ENCODE data around the gene GSK3B.

GSK3B gene

DNA sequence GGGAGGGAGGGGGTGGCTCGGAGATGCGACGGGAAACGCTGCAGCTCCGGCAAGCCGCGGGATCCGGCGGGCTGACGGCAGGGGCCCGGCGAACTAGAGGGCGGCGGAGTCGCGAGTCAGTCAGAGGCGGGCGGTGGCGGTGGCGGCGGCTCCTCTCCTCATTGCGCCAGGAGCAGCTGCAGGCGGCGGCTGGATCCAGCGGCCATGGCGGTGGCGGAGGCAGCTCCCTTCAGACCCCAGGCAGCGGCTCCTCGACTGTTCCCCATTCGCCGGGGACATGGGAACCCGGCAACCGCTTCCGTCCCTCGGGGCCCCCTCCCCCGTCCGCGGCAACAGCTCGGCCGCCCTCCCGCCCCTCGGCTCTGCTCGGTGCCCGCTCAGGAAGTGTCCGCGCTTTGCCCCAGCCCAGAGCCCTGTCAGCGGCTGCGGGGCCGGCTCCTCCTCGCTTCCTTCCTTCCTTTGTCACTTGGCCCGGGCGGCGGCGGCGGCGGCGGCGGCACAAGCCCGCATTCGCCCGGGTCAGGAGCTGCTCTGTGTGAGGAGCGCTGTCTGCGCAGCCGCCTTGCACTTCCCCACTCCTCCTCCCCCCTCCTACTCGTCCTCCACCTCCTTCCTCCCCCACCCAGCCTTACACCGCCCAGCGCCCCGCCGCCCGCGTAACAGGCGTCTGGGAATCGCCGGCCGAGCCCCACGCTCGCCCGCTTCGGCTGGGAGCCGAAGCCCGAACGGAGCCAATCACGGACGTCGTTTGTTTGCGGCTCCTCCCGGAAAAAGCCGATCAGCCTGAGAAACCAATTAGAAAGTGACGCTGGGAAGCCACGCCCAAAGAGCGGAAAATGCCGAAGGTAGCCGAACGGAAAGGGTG lies at the start of gene GSK3B:
Gene GSK3B (minus strand): TSS at position 537 of the 865 bp plus-strand sequence. CDS start 1,013 bp downstream, outside the sequence.
- DNase-seq (ENCODE audit: low read depth) = no peak

DNA sequence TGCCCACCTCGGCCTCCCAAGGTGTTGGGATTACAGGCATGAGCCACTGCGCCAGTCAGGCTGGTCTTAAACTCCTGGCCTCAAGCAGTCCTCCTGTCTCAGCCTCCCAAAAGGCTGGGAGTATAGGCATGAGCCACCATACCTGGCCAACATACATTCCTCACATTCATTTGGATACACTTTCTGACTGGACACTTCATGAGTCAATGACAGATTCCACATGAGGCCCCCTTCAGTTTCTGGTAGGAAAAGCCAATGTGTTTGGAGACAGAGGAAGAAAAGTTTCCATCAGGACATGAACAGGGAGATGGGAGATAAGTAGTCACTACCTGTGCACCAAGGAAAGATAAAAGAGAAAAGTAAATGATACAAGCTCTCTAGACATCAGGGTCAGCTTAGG lies 49.4 kb upstream of the GSK3B start:
- no peak for DNase-seq (ENCODE audit: low read depth)

DNA sequence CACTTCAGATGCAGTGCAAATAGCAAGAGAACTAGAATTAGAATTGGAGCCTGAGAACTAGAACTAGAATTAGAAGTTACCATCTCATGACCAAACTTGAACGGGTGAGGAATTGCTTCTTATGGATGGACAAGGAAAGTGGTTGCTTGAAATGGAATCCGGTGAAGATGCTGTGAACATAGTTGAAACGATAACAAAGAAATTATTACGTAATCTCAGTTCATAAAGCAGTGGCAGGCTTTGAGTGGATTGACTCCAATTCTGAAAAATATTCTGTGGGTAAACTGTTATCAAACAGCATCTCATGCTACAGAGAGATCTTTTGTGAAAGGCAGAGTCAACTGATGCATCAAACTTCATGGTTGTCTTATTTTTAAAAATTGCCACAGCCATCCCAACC lies 48.0 kb upstream of the GSK3B start:
- peak; percentile 12 for DNase-seq (ENCODE audit: low read depth)

DNA sequence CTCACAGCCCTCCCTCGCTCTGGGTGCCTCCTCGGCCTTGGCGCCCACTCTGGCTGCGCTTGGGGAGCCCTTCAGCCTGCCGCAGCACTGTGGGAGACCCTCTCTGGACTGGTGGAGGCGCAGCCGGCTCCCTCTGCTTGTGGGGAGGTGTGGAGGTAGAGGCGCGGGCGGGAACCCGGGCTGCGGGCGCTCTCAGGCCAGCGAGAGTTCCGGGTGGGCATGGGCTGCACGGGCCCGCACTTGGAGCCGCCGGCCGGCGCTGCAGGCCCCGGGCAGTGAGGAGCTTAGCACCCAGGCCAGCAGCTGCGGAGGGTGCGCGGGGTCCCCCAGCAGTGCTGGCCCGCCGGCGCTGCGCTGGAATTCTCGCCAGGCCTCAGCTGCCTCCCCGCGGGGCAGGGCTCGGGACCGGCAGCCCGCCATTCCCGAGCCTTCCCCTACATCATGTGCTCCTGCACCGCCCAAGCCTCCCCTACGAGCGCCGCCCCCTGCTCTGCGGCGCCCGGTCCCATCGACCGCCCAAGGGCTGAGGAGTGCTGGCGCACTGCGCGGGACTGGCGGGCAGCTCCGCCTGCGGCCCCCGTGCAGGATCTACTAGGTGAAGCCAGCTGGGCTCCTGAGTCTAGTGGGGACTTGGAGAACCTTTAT lies 46.0 kb upstream of the GSK3B start:
- DNase-seq (ENCODE audit: low read depth) = no peak

DNA sequence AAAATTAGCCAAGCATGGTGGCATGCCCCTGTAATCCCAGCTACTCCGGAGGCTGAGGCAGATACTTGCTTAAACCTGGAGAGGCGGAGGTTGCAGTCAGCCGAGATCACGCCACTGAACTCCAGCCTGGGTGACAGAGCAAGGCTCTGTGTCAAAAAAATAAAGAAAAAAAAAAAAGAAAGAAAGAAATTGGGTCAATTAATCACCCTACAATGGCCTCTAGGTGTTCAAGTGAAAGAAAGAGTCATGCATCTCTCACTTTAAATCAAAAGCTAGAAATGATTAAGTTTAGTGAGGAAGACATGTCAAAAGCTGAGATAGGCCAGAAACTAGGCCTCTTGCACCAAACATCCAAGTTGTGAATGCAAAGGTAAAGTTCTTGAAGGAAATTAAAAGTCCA lies 44.9 kb upstream of the GSK3B start:
- DNase-seq (ENCODE audit: low read depth) = no peak

DNA sequence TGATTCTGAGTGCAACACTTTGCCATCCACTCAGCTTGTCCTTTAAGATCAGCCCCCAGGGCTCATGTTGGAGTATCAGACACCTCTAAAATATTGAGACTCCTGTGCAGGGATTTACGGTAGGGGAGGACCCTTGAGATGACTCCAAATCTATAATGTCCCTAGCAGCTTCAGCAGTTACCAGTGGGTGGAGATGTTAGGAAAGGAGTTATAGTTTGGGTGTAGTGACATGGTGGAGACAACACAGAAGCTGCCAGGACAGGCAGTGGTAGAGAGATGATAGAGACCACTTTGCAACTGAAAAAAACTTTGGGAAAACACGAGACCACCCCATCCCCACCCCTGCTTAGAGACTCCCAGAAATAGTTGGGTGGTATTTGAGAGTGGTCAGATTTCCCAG lies 43.3 kb upstream of the GSK3B start:
- no peak for DNase-seq (ENCODE audit: low read depth)

DNA sequence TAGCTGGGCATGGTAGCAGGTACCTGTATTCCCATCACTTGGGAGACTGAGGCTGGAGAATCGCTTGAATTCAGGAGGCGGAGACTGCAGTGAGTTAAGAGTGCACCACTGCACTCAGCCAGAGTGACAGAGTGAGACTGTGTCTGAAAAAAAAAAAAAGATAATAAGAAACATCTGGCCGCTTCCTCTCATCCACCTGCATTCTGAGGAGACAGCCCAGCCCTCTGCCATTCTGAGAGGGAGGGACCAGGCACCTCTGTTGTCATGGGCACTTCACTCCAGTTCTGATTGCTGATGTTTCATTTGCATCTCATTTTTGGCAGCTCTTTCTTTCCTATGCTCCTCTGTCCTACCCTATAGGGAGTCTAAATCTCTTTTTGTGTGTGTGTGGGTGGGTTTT lies 36.4 kb upstream of the GSK3B start:
- no peak for DNase-seq (ENCODE audit: low read depth)

DNA sequence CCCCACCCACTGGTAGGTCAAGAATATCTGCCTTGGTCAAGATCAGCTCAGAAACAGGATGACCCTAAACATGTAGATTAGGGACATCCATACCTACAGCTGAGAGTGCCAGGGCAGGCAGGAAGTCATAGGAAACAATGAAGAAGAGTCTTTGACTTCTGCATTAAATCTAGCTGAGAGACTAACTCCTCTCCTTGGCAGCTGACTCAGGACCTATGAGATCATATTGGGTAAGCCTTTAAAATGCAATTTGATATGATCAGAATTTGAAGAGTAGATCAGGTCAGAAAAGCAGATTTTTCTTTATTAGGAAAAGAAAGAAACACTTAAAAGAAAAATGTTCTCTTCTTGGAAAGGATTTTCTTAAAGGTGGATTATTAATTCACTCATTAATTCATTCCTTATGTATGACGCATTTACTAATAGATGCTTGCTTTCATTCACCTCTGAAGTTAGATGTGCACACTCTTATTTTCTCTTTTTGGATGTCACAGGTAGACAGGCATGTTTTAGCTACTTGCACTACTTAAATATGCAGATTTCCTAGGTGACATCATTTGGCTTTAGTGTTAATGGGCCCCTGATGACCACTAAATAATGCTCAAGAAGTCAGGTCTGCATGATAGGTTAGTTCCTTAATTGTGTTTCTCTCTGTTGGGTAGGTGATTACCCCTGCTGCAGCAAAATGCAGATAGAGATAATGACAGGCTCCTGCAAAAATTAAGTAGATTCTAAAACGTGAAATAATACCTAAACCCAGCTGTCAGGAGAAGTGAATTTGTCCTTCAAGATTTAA lies 35.7 kb upstream of the GSK3B start:
- peak; percentile 65 for DNase-seq (ENCODE audit: low read depth)

DNA sequence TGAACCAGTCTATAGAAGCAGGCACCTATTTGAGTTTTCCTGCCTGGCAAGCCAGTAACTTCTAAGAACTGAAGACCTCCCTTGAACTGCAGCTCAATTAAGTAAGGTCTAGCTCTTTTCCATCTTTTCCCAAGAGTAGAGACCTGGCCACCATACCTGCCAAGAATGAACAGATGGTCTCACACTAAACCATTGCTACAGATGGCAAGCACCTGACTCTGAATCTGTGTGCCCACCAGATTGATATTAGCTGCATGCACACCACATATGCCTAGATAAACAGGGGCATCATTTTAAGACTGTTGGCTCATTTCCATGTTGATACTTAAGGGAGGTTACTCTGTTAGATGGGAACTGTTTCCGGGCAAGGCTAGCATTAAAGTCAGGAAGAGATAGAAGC lies 34.8 kb upstream of the GSK3B start:
- no peak for DNase-seq (ENCODE audit: low read depth)

DNA sequence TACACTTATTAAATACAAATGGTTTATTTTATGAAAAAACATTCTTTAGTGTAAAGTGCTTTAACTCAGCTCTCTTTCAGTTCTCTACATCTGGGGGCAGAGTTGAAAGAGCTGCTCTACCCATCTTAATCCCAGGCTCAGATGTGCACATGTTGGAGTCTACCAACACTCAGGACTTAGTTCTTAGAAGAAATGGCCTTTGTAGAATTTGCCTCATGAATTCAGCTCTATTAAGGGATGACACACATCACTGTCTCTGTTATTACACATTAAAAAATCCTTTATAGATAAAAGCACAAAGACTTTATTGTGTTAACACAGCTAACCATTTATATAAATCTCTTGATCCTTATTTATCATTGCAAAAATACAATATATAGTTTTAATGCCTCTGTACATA lies 31.7 kb upstream of the GSK3B start:
- no peak for DNase-seq (ENCODE audit: low read depth)

DNA sequence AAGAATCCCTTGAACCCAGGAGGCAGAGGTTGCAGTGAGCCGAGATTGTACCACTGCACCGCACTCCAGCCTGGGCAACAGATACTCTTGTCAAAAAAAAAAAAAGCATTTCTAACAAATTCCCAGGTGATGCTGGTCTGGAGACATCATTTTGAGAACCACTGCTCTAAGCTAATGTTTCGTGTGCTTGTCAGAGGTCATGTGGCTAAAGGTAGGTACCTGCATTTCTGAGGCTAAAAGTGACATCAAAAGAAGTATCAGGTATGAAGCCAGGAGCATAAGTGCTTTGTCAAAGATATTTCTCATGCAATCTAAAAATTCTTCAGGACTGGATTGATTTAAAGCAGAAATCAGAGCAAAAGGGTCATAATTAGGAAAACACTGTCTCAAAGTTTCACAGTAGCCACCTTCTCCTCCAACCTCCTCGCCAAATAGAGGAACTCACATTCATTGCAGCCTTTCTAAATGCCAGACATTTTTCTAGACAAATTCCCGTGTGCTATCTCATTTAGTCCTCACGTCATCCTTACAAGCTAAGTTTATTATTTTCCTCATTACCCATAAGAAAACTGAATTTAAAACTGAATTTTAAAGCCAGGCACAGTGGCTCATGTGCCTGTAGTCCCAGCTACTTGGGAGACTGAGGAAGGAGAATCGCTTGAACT lies 25.7 kb upstream of the GSK3B start:
- DNase-seq (ENCODE audit: low read depth) = no peak

DNA sequence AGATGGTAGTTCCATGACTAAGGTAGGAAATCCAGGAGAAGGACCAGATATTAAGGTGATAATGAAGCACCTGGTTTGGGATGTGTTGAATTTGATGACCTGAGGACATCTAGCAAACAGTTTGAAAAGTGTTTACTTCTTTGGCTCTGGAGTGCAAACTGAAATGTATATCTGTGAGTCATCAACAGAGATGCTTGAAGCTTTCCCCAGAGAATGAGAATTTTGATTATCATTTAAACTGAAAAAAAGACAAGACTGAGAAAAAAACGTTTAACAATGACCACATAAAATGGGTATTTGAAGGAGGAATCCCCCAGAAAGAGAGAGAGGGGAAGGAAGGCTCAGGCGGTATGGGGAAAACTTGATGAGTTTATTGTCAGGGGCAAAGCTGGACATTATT lies 20.7 kb upstream of the GSK3B start:
- peak; percentile 55 for DNase-seq (ENCODE audit: low read depth)

DNA sequence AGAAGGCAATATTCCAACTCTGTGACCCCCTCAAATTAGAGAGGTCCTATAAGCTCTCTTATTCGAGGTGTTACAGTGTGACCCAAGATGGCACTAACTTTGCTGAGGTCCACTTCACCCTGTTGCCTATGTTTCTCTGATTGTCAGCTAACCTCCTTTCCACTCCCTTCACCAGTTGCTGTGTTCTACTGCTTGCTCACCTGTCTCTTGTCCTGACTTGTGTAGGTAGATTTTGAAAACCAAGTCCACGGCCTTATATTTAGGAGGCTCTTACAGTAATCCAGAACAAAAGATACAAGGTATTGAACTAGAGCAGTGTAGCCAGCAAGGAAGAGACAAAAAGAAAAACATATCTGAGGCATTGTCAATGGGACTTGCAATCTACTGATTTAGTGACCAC lies 20.1 kb upstream of the GSK3B start:
- no peak for DNase-seq (ENCODE audit: low read depth)

DNA sequence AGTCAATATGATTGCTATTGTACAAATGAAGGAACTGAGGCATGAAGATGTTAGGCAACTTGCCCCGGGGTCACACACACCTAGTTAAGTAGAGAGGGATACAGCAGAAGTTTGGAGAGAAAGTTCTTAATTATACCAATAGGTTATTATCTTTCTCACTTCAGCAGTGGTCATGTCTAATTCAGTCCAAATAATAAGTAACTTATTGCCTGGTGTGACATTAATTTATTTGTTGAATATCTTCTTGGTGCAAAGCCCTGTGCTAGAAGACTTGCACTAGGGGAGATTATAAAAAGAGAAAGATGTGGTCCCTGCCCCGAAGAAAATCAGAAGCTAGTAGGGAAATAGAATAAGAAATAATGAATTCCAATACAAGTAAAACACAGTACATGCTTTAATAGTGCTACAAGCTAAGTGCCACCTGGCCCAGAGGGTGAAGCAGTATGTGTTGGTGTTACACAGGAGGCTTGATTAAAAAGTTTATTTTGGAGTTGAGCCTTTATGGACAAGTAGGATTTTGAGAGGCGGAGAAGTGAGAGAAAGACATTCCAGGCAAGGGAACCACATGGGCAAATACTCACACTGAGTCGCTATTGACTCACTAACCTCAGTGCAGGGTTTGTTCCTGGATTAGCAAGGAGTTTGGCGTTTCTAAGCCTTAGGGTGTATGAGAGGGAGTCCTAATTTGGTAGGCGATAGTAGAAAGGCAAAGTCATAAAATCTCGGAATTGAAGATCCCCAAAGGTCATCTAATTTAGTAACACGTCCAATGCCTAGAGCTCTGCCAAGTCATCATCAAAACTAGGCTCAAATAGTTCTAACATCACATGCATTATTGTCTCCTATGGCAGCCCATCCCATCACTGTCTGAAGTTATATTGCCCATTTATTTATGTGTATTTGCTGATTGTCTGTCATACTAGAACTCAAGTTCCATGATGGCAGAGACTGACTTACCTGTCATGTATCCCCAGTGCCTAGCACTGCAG lies 19.2 kb upstream of the GSK3B start:
- DNase-seq (ENCODE audit: low read depth) = peak; percentile 68

DNA sequence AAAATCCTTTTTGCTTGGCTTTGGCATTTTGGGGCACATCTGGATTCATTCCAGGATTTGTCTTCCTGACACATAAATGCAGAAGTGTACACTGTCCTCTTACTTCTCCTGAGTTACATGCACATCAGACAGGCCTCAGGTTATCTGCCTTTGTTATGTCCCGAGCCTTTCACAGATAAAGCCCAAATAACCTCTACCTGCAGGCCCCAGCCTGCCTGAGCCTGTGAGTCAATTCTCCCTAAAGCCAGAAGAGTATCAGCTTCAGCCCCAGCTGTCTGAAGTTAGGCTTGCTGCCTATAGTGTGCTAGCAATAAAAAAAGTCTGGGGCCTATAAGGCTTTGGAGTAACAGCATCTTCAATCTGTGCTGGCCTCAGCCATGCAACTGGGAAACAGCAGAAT lies 17.7 kb upstream of the GSK3B start:
- DNase-seq (ENCODE audit: low read depth) = no peak

DNA sequence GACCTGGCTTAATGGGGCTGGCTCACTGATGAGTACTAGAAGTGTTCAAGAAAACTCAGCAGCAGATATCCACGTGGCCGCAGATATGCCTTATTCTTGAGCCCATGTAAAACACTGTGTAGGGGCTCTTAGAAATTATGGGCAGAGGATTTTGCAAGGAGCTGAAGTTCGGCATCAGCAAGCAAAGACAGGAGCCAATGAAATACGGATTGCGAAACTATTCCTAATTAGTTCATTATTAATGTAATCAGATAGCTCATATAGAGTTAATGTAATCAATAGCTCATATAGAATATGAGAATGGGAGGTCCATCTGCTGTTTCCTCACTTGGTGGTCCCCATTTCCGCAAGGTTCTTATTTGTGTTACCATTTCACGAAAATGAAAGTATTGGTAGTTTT lies 9.0 kb upstream of the GSK3B start:
- DNase-seq (ENCODE audit: low read depth) = no peak

DNA sequence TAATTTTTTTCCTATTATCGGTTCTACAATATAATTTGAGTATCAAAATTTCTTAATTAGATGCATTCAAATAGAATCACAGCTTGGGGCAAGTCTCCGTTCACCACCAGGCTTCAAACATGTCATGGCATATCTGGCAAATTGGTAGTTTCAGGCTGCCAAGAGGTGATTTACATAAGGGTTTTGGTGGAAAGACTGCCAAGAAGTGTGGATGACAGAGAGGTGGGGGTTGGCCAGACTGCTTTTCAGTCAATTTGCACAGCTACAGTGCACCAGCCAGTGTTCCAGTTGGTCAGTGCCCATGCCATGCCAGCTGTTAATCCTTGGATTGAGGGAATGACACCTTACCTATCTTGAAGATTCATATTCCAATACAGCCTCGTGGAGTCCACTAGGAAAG lies 8.4 kb upstream of the GSK3B start:
- no peak for DNase-seq (ENCODE audit: low read depth)

DNA sequence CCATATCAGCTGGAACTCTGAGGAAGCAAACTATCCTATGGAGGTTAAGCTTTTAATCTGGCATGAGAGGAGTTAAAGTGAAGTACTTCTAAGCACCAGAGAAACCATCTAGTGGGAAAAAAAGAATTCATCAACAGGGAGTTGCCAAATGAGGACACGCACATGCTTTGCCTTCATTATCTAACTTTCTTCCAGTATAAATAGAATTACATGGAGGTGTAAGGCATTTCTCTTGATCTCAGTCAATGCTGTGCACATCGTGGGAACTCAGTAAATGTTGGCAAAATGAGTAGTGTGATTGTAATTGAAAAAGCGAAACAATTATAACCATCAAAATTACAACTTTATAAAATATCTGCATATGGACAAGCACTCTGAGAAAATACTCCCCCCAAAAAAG lies 8.0 kb upstream of the GSK3B start:
- no peak for DNase-seq (ENCODE audit: low read depth)

DNA sequence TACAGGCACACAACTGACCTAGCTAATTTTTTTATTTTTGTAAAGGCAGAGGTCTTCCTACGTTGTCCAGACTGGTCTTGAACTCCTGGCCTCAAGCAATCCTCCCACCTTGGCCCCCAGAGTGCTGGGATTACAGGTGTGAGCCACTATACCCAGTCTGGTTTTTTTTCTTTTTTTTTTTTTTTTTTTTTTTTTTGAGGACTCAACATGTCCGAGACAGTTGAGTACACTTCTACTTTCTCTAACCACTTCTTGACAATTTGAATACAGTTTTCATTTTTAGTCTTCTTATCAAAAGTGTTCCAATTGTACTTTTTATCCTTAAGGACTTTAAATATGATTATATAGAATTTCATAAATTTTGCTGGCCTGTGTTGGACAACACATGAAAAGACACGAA lies 7.4 kb upstream of the GSK3B start:
- no peak for DNase-seq (ENCODE audit: low read depth)

DNA sequence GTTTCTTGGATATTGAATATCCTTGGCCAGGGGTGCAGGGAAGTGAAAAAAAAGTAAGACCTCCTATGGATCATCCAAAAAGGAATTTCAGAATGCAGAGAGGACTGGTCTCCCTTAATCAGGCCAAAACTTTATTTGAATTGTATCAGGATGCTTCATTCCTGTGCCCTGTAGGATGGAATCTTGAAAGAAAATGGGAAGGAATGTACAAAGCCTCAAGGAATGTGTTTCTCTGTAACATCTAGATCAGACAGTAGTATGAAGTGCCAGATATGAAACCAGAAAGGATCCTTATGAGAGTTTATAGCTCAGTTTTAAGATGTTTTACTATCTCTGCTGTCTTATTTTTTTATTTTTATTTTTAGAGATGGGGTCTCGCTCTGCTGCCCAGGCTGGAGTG lies 6.5 kb upstream of the GSK3B start:
- peak; percentile 20 for DNase-seq (ENCODE audit: low read depth)

DNA sequence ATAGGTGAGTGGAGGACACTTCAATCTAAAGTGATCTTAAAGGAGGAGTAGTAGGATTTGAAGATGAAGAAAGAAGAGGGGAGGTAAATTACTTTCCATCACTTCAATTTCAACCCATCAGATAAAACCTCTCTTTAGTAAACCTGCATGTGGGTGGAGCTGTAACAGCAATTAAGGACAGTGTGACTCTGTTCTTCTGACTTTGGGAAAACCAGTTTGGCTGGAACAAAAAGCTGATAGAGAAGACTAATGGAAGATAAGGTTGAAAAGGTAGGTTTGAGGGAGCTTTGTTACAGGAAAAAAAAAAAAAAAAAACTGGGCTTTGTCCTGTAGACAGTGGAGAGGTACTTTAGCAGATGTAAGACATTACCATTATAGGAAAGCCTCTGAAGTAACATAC lies 4.5 kb upstream of the GSK3B start:
- no peak for DNase-seq (ENCODE audit: low read depth)
